Liver (tissue), 9 donors: ENCODE results near the gene CAMKMT. TPM values are rescaled to one million over a fixed set of nuclear protein-coding genes. Genes with fewer than 3 reads are reported as not detected.

Experiments used
- DNase-seq: peaks from one replicate; pipeline ENCODE4 v3.0.0-alpha.2; 2017; ENCODE audit warnings: low spot score
- H3K27ac ChIP-seq, 2 donors: one replicate each; pipeline ENCODE4 v1.7.0; 2013; ENCODE audit warnings: inconsistent platforms in 2 of 2, low read length in 2 of 2, control low read depth in 1 of 2, low read depth in 1 of 2, mild to moderate bottlenecking in 1 of 2
- H3K27me3 ChIP-seq, 4 donors: one replicate each; pipeline versions ENCODE4 v1.6.1 to v1.7.0; 2013; ENCODE audit warnings: low read length in 3 of 4, inconsistent platforms in 1 of 4, mild to moderate bottlenecking in 1 of 4, moderate library complexity in 1 of 4; ENCODE audit not compliant: control insufficient read depth in 4 of 4, insufficient read depth in 4 of 4
- H3K36me3 ChIP-seq, 4 donors: one replicate each; pipeline versions ENCODE4 v1.6.1 to v1.7.0; 2013; ENCODE audit warnings: low read length in 3 of 4, mild to moderate bottlenecking in 3 of 4, low read depth in 1 of 4, moderate library complexity in 1 of 4; ENCODE audit not compliant: control insufficient read depth in 4 of 4, insufficient read depth in 3 of 4
- H3K4me1 ChIP-seq, 4 donors: one replicate each; pipeline versions ENCODE4 v1.6.1 to v1.7.0; 2013; ENCODE audit warnings: low read length in 3 of 4, mild to moderate bottlenecking in 3 of 4, moderate library complexity in 1 of 4; ENCODE audit not compliant: control insufficient read depth in 4 of 4, insufficient read depth in 4 of 4
- H3K4me3 ChIP-seq, 3 donors: one replicate each; pipeline versions ENCODE4 v1.6.1 to v1.7.0; 2013; ENCODE audit warnings: low read length in 3 of 3, control low read depth in 1 of 3, low read depth in 1 of 3, mild to moderate bottlenecking in 1 of 3
- H3K9ac ChIP-seq, 2 donors: one replicate each; pipeline ENCODE4 v1.7.0; 2013; ENCODE audit warnings: low read length in 2 of 2, mild to moderate bottlenecking in 2 of 2, moderate library complexity in 2 of 2, control low read depth in 1 of 2, low read depth in 1 of 2
- H3K9me3 ChIP-seq, 4 donors: one replicate each; pipeline versions ENCODE4 v1.6.1 to v1.7.0; 2013; ENCODE audit warnings: low read length in 3 of 4; ENCODE audit not compliant: control insufficient read depth in 4 of 4
- EGR1 ChIP-seq, 2 donors: IDR thresholded peaks; 2 replicates each; pipeline ENCODE4 v1.6.1; 2016 to 2018; ENCODE audit warnings: antibody characterized with exemption in 2 of 2, low read depth in 2 of 2
- FOXA1 ChIP-seq: IDR thresholded peaks from 2 replicates; pipeline ENCODE4 v1.6.1; 2016; ENCODE audit warnings: antibody characterized with exemption
- FOXA2 ChIP-seq: IDR thresholded peaks from 2 replicates; pipeline ENCODE4 v1.6.1; 2016; ENCODE audit warnings: antibody characterized with exemption
- GABPA ChIP-seq, 2 donors: IDR thresholded peaks in 1 of 2; conservative IDR thresholded peaks in 1 of 2; 2 replicates each; pipeline ENCODE4 v1.6.1; 2016; ENCODE audit warnings: antibody characterized with exemption in 2 of 2, mild to moderate bottlenecking in 1 of 2, moderate library complexity in 1 of 2
- HNF4A ChIP-seq, 2 donors: conservative IDR thresholded peaks; 2 replicates each; pipeline ENCODE4 v1.6.1; 2016; ENCODE audit warnings: antibody characterized with exemption in 2 of 2, mild to moderate bottlenecking in 2 of 2
- JUND ChIP-seq, 2 donors: IDR thresholded peaks; 2 replicates each; pipeline ENCODE4 v1.6.1; 2016; ENCODE audit warnings: antibody characterized with exemption in 2 of 2
- NR2F2 ChIP-seq: IDR thresholded peaks from 2 replicates; pipeline ENCODE4 v1.6.1; 2016; ENCODE audit warnings: antibody characterized with exemption
- RAD21 ChIP-seq, 2 donors: IDR thresholded peaks; 2 replicates each; pipeline ENCODE4 v1.6.1; 2016; ENCODE audit warnings: antibody characterized with exemption in 2 of 2, mild to moderate bottlenecking in 2 of 2
- RXRA ChIP-seq, 2 donors: IDR thresholded peaks; 2 replicates each; pipeline ENCODE4 v1.6.1; 2017 to 2018; ENCODE audit warnings: antibody characterized with exemption in 2 of 2, mild to moderate bottlenecking in 1 of 2
- TAF1 ChIP-seq: conservative IDR thresholded peaks from 2 replicates; pipeline ENCODE4 v1.6.1; 2016; ENCODE audit warnings: antibody characterized with exemption, mild to moderate bottlenecking
- WGBS: extraction: QIAGEN DNeasy Blood & Tissue Kit; methylation state at CpG from one replicate; pipeline ENCODE4 v1.1.7; 2013; 5-methylcytosine and 5-hydroxymethylcytosine counted together
- polyA plus RNA-seq, 2 donors: library from polyadenylated mRNA; stranded (reverse) in 1 of 2; unstranded in 1 of 2; fragments of 200-250 nt in 1 of 2; fragments of >200 nt in 1 of 2; fragmentation: Nextera tagmentation in 1 of 2; extraction: Ambion mirVana in 1 of 2; gene quantifications; one replicate each; pipeline versions ENCODE4 v1.2.1 to v1.2.3, GENCODE V29; 2013 to 2015
- total RNA-seq, 2 donors: library from RNA; depleted of rRNA; stranded (reverse); fragments of >200 nt; gene quantifications; one replicate each; pipeline ENCODE4 v1.2.3, GENCODE V29; 2014
- TF ChIP-seq, protein P1 (sequence below): IDR thresholded peaks from 2 replicates; pipeline ENCODE4 v1.6.1; 2016; ENCODE audit warnings: antibody characterized with exemption, mild to moderate bottlenecking
- TF ChIP-seq, protein P2 (sequence below): fragments of 150-350 bp; IDR thresholded peaks from 2 replicates; pipeline ENCODE4 v1.5.1; 2017; ENCODE audit warnings: improper control_type of control experiment, low read depth, low read length; ENCODE audit not compliant: missing input control
- TF ChIP-seq, protein P3 (sequence below): IDR thresholded peaks from 2 replicates; pipeline ENCODE4 v1.6.1; 2016; ENCODE audit warnings: antibody characterized with exemption
- donor health status: healthy.
- donor health status: healthy.
- donor health status: healthy.
- donor health status: healthy.
- donor health status: healthy.

Gene CAMKMT
- total and polyA plus RNA-seq, 4 donors: 1.5 to 12.7 (median 7.1) TPM

DNA sequence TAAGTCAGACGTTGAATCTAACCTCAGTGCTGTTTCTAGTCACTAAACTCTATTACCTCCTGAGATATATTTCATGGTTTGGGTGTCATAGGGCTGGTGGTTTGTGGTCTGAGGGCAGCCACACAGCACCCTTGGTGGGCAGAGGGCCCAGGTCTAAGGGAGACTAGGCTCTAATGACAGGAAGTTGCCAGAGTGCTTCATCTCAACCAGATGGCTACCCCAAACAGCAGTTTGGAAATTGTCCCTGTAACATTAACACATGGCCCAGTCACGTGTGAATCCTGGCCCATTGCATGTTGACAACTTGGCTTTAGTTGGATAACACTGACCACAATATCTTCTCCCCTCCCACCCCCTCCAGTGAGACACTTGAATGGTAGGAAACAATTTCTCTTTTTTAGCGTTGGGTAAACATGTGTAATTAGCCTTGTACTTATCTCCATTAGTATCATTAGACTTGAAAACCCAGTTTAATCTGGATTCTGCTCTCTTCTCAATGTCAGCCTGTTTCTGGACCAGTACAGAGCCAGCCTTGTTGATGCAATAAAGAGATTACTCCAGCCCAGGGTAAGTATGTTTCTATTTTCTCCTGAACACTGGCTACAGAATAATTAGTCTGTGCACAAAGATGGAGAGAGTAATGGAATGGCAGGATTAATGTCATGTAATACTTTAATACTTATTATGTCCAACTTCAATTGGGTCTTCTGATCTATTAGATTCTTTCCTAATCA, 392.0 kb downstream of the CAMKMT start:
- no peak for DNase-seq

DNA sequence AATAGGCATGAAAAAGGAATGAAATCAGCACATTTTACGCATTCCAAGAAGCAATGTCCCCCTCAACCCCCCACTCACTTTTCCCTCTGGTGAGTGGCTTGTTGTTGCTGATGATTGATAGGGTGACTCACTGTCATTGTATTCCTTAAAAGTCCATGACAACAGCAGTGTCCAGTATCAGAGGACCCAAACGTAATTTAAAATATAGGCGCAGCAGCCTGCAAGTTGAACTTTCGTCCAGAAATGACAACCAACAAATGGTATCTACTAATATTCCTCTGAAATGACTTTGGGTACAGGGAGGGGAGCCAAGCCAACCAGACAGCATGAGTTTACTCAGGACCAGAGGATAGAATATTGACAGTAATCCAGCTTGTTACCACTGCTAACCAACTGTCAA, 396.8 kb downstream of the CAMKMT start:
- 96% methylated on average over 4 of the region's 4 CpGs for WGBS
- H3K27me3 ChIP-seq: no peaks in the 10 kb centered on the region
- peaks cover 0 to 3% (median 2%) of the 10 kb centered on the region in 4 donors for H3K4me1 ChIP-seq
- no peaks in the 10 kb centered on the region for H3K36me3 ChIP-seq
- H3K9ac ChIP-seq: no peak overlapping the region
- no peak for DNase-seq
- H3K9me3 ChIP-seq: no peaks in the 10 kb centered on the region
- no peak overlapping the region for H3K27ac ChIP-seq
- no peak overlapping the region for H3K4me3 ChIP-seq
- TF ChIP-seq TAF1: no peak

More for the DNA sequence above, 392.0 kb downstream of the CAMKMT start:
- no peaks in the 10 kb centered on the region for H3K4me1 ChIP-seq
- H3K27ac ChIP-seq: no peak overlapping the region
- H3K36me3 ChIP-seq: no peaks in the 10 kb centered on the region
- no peaks in the 10 kb centered on the region for H3K9me3 ChIP-seq
- WGBS: 74% methylated on average over 3 of the region's 3 CpGs
- TF ChIP-seq, protein P1, sequence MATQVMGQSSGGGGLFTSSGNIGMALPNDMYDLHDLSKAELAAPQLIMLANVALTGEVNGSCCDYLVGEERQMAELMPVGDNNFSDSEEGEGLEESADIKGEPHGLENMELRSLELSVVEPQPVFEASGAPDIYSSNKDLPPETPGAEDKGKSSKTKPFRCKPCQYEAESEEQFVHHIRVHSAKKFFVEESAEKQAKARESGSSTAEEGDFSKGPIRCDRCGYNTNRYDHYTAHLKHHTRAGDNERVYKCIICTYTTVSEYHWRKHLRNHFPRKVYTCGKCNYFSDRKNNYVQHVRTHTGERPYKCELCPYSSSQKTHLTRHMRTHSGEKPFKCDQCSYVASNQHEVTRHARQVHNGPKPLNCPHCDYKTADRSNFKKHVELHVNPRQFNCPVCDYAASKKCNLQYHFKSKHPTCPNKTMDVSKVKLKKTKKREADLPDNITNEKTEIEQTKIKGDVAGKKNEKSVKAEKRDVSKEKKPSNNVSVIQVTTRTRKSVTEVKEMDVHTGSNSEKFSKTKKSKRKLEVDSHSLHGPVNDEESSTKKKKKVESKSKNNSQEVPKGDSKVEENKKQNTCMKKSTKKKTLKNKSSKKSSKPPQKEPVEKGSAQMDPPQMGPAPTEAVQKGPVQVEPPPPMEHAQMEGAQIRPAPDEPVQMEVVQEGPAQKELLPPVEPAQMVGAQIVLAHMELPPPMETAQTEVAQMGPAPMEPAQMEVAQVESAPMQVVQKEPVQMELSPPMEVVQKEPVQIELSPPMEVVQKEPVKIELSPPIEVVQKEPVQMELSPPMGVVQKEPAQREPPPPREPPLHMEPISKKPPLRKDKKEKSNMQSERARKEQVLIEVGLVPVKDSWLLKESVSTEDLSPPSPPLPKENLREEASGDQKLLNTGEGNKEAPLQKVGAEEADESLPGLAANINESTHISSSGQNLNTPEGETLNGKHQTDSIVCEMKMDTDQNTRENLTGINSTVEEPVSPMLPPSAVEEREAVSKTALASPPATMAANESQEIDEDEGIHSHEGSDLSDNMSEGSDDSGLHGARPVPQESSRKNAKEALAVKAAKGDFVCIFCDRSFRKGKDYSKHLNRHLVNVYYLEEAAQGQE: no peak
- no peak for TF ChIP-seq FOXA2
- TF ChIP-seq RXRA (IDR thresholded peaks at IDR 0.05): no peak
- TF ChIP-seq, protein P2, sequence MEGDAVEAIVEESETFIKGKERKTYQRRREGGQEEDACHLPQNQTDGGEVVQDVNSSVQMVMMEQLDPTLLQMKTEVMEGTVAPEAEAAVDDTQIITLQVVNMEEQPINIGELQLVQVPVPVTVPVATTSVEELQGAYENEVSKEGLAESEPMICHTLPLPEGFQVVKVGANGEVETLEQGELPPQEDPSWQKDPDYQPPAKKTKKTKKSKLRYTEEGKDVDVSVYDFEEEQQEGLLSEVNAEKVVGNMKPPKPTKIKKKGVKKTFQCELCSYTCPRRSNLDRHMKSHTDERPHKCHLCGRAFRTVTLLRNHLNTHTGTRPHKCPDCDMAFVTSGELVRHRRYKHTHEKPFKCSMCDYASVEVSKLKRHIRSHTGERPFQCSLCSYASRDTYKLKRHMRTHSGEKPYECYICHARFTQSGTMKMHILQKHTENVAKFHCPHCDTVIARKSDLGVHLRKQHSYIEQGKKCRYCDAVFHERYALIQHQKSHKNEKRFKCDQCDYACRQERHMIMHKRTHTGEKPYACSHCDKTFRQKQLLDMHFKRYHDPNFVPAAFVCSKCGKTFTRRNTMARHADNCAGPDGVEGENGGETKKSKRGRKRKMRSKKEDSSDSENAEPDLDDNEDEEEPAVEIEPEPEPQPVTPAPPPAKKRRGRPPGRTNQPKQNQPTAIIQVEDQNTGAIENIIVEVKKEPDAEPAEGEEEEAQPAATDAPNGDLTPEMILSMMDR: no peak
- no peak for TF ChIP-seq GABPA (IDR thresholded peaks at IDR 0.05 in 1 of 2, conservative IDR thresholded peaks at IDR 0.05 in 1 of 2)
- no peak for TF ChIP-seq JUND (IDR thresholded peaks at IDR 0.05)
- no peak for TF ChIP-seq EGR1 (IDR thresholded peaks at IDR 0.05; ENCODE audit: low read depth in 2 of 2)
- TF ChIP-seq FOXA1: no peak
- TF ChIP-seq NR2F2: no peak
- no peak for TF ChIP-seq HNF4A (conservative IDR thresholded peaks at IDR 0.05)
- no peak for TF ChIP-seq RAD21 (IDR thresholded peaks at IDR 0.05)
- TF ChIP-seq TAF1: no peak
- TF ChIP-seq, protein P3, sequence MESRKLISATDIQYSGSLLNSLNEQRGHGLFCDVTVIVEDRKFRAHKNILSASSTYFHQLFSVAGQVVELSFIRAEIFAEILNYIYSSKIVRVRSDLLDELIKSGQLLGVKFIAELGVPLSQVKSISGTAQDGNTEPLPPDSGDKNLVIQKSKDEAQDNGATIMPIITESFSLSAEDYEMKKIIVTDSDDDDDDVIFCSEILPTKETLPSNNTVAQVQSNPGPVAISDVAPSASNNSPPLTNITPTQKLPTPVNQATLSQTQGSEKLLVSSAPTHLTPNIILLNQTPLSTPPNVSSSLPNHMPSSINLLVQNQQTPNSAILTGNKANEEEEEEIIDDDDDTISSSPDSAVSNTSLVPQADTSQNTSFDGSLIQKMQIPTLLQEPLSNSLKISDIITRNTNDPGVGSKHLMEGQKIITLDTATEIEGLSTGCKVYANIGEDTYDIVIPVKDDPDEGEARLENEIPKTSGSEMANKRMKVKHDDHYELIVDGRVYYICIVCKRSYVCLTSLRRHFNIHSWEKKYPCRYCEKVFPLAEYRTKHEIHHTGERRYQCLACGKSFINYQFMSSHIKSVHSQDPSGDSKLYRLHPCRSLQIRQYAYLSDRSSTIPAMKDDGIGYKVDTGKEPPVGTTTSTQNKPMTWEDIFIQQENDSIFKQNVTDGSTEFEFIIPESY: no peak
- H3K9ac ChIP-seq: no peak overlapping the region
- H3K27me3 ChIP-seq: no peaks in the 10 kb centered on the region
- no peak overlapping the region for H3K4me3 ChIP-seq
